K562 (cell line): Measurements from ENCODE around the gene FA2H. TPM values are rescaled to one million over a fixed set of nuclear protein-coding genes. Genes with fewer than 3 reads are reported as not detected.
A peak's percentile ranks its signal among the peaks of the same experiment; 100 is the strongest.

Experiments
- DEAF1 ChIP-seq: fragments of 450-650 bp; formaldehyde crosslinking; IDR thresholded peaks from 2 replicates; pipeline ENCODE4 v1.4.0; 2020; ENCODE audit warnings: mild to moderate bottlenecking, moderate library complexity
- NFIC ChIP-seq: fragments of 450-650 bp; IDR thresholded peaks from 2 replicates; pipeline ENCODE4 v1.6.1; 2017; ENCODE audit warnings: mild to moderate bottlenecking, inconsistent platforms
- NR2C1 ChIP-seq, 2 experiments: fragments of 450-650 bp; IDR thresholded peaks; 2 replicates each; pipeline ENCODE4 v1.6.1; 2017; ENCODE audit warnings: mild to moderate bottlenecking in 2 of 2, antibody characterized with exemption in 1 of 2, inconsistent platforms in 1 of 2, missing compliant biosample characterization in 1 of 2, missing genetic modification characterization in 1 of 2
- POLR2G ChIP-seq: fragments of 200-400 bp; formaldehyde crosslinking; IDR thresholded peaks from 2 replicates; pipeline ENCODE4 v1.6.1; 2017; ENCODE audit warnings: low read depth, mild to moderate bottlenecking, antibody characterized with exemption, low read length, moderate library complexity
- PURB ChIP-seq: sonication (generic); formaldehyde crosslinking; IDR thresholded peaks from 2 replicates; pipeline ENCODE4 v1.9.0; 2021; ENCODE audit warnings: low read depth, mild to moderate bottlenecking, missing genetic modification reagents
- RREB1 ChIP-seq: fragments of 250-450 bp; sonication (Bioruptor Pico); IDR thresholded peaks from 2 replicates; pipeline ENCODE4 v1.4.0; 2020
- THAP12 ChIP-seq: fragments of 250-450 bp; sonication (Bioruptor Pico); IDR thresholded peaks from 2 replicates; pipeline ENCODE4 v1.9.0; 2021; ENCODE audit warnings: mild to moderate bottlenecking, inconsistent platforms
- ZNF232 ChIP-seq: sonication (generic); formaldehyde crosslinking; IDR thresholded peaks from 2 replicates; pipeline ENCODE4 v1.8.0; 2022; ENCODE audit warnings: mild to moderate bottlenecking, missing genetic modification reagents
- ZNF668 ChIP-seq: fragments of 250-450 bp; sonication (Bioruptor Pico); IDR thresholded peaks from 2 replicates; pipeline ENCODE4 v1.8.0; 2022; ENCODE audit warnings: mild to moderate bottlenecking, inconsistent platforms
- polyA plus RNA-seq, 8 experiments: library from polyadenylated mRNA; depleted of rRNA in 4 of 8; stranded (reverse) in 5 of 8; unstranded in 3 of 8; fragments of >200 nt; fragmentation: Nextera tagmentation in 2 of 8; fragmentation: Illumina TruSeq in 1 of 8; extraction: Ambion mirVana in 2 of 8; extraction: Trizol in 1 of 8; gene quantifications; 2 replicates each; pipeline versions ENCODE4 v1.2.1 to v1.2.3, GENCODE V29; 2011 to 2014; ENCODE audit warnings: inconsistent platforms in 1 of 8, missing spikeins in 1 of 8
- total RNA-seq, 7 experiments: library from RNA; depleted of rRNA in 6 of 7; stranded (reverse); fragments of >200 nt in 6 of 7; fragmentation: Illumina TruSeq in 2 of 7; extraction: Trizol in 2 of 7; gene quantifications; 2 replicates each; pipeline versions ENCODE4 v1.2.1 to v1.2.3, GENCODE V29; 2011 to 2021; ENCODE audit warnings: low replicate concordance in 1 of 7
- TF ChIP-seq, protein P1 (sequence below): fragments of 200-400 bp; formaldehyde crosslinking; IDR thresholded peaks from 2 replicates; pipeline ENCODE4 v1.6.1; 2017; ENCODE audit warnings: mild to moderate bottlenecking, low read depth, low read length, moderate library complexity
- TF ChIP-seq, protein P2 (sequence below): fragments of 450-650 bp; IDR thresholded peaks from 2 replicates; pipeline ENCODE4 v1.6.1; 2016; ENCODE audit warnings: mild to moderate bottlenecking

Gene FA2H
- total and polyA plus RNA-seq, 9 of the 15 experiments (the other 6 are each of a cell fraction or from before 2014, with no cell fraction given) = not detected

GRCh38 chr16:74700438-74701225, 74.0 kb downstream of the FA2H start, which contains the start of gene MLKL (continued):
- TF ChIP-seq, protein P1, sequence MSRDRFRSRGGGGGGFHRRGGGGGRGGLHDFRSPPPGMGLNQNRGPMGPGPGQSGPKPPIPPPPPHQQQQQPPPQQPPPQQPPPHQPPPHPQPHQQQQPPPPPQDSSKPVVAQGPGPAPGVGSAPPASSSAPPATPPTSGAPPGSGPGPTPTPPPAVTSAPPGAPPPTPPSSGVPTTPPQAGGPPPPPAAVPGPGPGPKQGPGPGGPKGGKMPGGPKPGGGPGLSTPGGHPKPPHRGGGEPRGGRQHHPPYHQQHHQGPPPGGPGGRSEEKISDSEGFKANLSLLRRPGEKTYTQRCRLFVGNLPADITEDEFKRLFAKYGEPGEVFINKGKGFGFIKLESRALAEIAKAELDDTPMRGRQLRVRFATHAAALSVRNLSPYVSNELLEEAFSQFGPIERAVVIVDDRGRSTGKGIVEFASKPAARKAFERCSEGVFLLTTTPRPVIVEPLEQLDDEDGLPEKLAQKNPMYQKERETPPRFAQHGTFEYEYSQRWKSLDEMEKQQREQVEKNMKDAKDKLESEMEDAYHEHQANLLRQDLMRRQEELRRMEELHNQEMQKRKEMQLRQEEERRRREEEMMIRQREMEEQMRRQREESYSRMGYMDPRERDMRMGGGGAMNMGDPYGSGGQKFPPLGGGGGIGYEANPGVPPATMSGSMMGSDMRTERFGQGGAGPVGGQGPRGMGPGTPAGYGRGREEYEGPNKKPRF = no peak
- TF ChIP-seq NR2C1 (IDR thresholded peaks at IDR 0.05) = peak; percentile 48; the same call in 1 of the 2 replicates
- TF ChIP-seq NR2C1 (tag; IDR thresholded peaks at IDR 0.05) = peak; percentile 38; the same call in 1 of the 2 replicates
- peak; percentile 84 for TF ChIP-seq POLR2G
- TF ChIP-seq THAP12 = no peak
- no peak for TF ChIP-seq RREB1 (CRISPR knock-in tag)
- TF ChIP-seq, protein P2, sequence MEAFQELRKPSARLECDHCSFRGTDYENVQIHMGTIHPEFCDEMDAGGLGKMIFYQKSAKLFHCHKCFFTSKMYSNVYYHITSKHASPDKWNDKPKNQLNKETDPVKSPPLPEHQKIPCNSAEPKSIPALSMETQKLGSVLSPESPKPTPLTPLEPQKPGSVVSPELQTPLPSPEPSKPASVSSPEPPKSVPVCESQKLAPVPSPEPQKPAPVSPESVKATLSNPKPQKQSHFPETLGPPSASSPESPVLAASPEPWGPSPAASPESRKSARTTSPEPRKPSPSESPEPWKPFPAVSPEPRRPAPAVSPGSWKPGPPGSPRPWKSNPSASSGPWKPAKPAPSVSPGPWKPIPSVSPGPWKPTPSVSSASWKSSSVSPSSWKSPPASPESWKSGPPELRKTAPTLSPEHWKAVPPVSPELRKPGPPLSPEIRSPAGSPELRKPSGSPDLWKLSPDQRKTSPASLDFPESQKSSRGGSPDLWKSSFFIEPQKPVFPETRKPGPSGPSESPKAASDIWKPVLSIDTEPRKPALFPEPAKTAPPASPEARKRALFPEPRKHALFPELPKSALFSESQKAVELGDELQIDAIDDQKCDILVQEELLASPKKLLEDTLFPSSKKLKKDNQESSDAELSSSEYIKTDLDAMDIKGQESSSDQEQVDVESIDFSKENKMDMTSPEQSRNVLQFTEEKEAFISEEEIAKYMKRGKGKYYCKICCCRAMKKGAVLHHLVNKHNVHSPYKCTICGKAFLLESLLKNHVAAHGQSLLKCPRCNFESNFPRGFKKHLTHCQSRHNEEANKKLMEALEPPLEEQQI = no peak
- no peak for TF ChIP-seq ZNF668 (CRISPR knock-in tag)
- no peak for TF ChIP-seq DEAF1 (CRISPR knock-in tag)
- no peak for TF ChIP-seq PURB (CRISPR knock-in tag)
- no peak for TF ChIP-seq NFIC
- no peak for TF ChIP-seq ZNF232 (CRISPR knock-in tag)
